ENCODE results near the gene TLL1. TPM values are rescaled to one million over a fixed set of nuclear protein-coding genes. Genes with fewer than 3 reads are reported as not detected.

TLL1 gene
- total RNA-seq, 1 donor from 2014 or later, result not detected

- ChIA-PET CTCF (no interaction called here), POLR2A (no interaction called here)
- no peaks in the 10 kb centered on the region for H3K9me3 Mint-ChIP-seq
- H3K4me3 Mint-ChIP-seq, result no peak overlapping the region
- no peak for ATAC-seq (ENCODE audit: low read depth)
- DNase-seq, result no peak
- intact Hi-C loops (cut with micrococcal nuclease), result no loop called here
- H3K27ac Mint-ChIP-seq, result no peak overlapping the region
- no peaks in the 10 kb centered on the region for H3K36me3 Mint-ChIP-seq (ENCODE audit: low read depth)
- no peaks in the 10 kb centered on the region for H3K27me3 Mint-ChIP-seq
- TF ChIP-seq CTCF (IDR thresholded peaks at IDR 0.05), result no peak
- H3K4me1 Mint-ChIP-seq, result no peaks in the 10 kb centered on the region
These were observed 119.2 kb downstream of the TLL1 start for GRCh38 chr4:165992283-165992682.

GRCh38 chr4:165994701-165995100 lies 121.7 kb downstream of the TLL1 start:
- POLR2A ChIA-PET, result no interaction called here
- CTCF ChIA-PET, result no interaction called here
- H3K4me1 Mint-ChIP-seq, result no peaks in the 10 kb centered on the region
- TF ChIP-seq CTCF (IDR thresholded peaks at IDR 0.05), result no peak
- no peak overlapping the region for H3K27ac Mint-ChIP-seq
- no peaks in the 10 kb centered on the region for H3K9me3 Mint-ChIP-seq
- H3K4me3 Mint-ChIP-seq, result no peak overlapping the region
- ATAC-seq (ENCODE audit: low read depth), result no peak
- no peaks in the 10 kb centered on the region for H3K27me3 Mint-ChIP-seq
- H3K36me3 Mint-ChIP-seq (ENCODE audit: low read depth), result no peaks in the 10 kb centered on the region
- intact Hi-C loops (cut with micrococcal nuclease), result no loop called here
- DNase-seq, result no peak

DNA sequence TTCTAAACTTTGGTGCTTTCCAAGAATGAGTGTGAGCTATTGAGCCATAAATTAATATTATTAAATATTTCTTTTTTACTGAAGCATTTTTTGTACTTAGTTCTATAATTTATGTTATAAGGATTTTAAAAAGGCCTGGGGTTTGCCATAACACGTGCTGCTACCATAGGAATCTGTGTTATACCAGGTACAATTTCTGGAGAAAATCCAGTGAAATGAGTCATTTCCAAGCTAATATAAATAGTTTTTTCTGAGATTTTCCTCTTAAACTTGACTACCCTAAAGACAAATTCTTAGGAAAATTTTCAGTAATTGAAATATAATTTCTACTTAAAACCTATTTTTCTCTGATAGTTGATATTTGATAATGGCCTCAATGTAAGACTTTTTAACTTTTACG lies 130.8 kb downstream of the TLL1 start:
- ChIA-PET POLR2A (no interaction called here), CTCF (no interaction called here)
- Mint-ChIP-seq H3K36me3 (ENCODE audit: low read depth) (no peaks in the 10 kb centered on the region), H3K4me1 (no peaks in the 10 kb centered on the region), H3K27me3 (no peaks in the 10 kb centered on the region), H3K9me3 (no peaks in the 10 kb centered on the region), H3K4me3 (no peak overlapping the region), H3K27ac (no peak overlapping the region)
- ATAC-seq (ENCODE audit: low read depth), result no peak
- no peak for DNase-seq
- intact Hi-C loops (cut with micrococcal nuclease), result no loop called here
- TF ChIP-seq CTCF (IDR thresholded peaks at IDR 0.05), result no peak

- no peaks in the 10 kb centered on the region for H3K27me3 Mint-ChIP-seq
- ChIA-PET CTCF (no interaction called here), POLR2A (no interaction called here)
- H3K27ac Mint-ChIP-seq, result no peak overlapping the region
- ATAC-seq (ENCODE audit: low read depth) (no peak), DNase-seq (no peak)
- no peaks in the 10 kb centered on the region for H3K4me1 Mint-ChIP-seq
- no peak overlapping the region for H3K4me3 Mint-ChIP-seq
- TF ChIP-seq CTCF (IDR thresholded peaks at IDR 0.05), result no peak
- H3K9me3 Mint-ChIP-seq, result no peaks in the 10 kb centered on the region
- no peaks in the 10 kb centered on the region for H3K36me3 Mint-ChIP-seq (ENCODE audit: low read depth)
- intact Hi-C loops (cut with micrococcal nuclease), result no loop called here
These were observed 133.2 kb downstream of the TLL1 start for GRCh38 chr4:166006217-166006616.

DNA sequence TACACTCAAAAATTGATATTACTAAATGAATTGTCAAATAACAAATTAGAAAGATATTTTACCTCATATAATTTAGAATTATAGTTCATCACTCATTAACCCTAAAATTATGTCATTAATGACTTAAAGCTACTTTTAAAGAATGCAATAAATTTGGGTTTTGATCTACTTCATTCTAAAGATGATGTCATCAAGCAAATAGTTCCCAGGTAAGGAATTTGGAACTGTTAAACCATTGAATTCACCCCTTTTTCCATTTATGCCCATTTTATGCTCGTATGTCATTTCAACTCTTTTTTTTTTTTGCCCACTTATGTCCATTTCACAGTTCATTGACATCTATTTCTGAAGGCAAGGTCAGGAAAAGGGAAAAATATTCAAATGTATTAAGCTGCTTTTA lies 135.5 kb downstream of the TLL1 start:
- Mint-ChIP-seq H3K27me3 (no peaks in the 10 kb centered on the region), H3K4me3 (no peak overlapping the region), H3K4me1 (no peaks in the 10 kb centered on the region), H3K36me3 (ENCODE audit: low read depth) (no peaks in the 10 kb centered on the region), H3K27ac (no peak overlapping the region), H3K9me3 (no peaks in the 10 kb centered on the region)
- intact Hi-C loops (cut with micrococcal nuclease), result no loop called here
- CTCF ChIA-PET, result no interaction called here
- no peak for TF ChIP-seq CTCF (IDR thresholded peaks at IDR 0.05)
- no peak for ATAC-seq (ENCODE audit: low read depth)
- no peak for DNase-seq
- POLR2A ChIA-PET, result no interaction called here

Data from activated B cell treated with CpG ODN at 0.5 μM for 24 hours (primary cell).